ENCODE data around the gene ARID4A. TPM values are rescaled to one million over a fixed set of nuclear protein-coding genes. Genes with fewer than 3 reads are reported as not detected.

ARID4A gene
- total and polyA plus RNA-seq, 10 of the 15 experiments (the other 5 are each of a cell fraction or from before 2014, with no cell fraction given), result 5.2 to 18.9 (median 12.5) TPM

DNA sequence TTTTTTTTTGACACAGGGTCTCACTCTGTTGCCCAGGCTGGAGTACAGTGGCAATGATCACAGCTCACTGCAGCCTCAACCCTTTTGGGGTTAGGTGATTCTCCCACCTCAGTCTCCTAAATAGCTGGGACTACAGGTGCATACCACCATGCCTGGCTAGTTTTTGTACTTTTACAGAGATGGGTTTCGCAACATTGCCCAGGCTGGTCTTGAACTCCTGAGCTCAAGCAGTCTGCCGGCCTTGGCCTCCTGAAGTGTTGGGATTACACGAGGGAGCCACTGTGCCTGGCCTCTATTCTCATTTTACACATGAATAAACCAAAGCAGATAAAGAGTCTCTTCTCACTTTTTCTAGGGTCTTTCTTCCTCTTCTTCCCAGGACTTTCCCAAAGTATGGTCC is 100.5 kb downstream of the ARID4A start:
- intact Hi-C loops (cut with micrococcal nuclease; ENCODE audit: unreplicated experiment), result loop anchor here (5.0 kb wide), 1 partner anchor 292 kb away; no protein-coding TSS in a partner anchor
- BruUV-seq (replicated peaks), result no TSS peak
- FAIRE-seq, result no peak
- H2AFZ ChIP-seq (ENCODE audit: control insufficient read depth, low read depth, low read length), result no peak overlapping the region
- no peaks in the 10 kb centered on the region for H4K20me1 ChIP-seq (ENCODE audit: control insufficient read depth, insufficient read depth)
- ATAC-seq, result no peak
- H3K4me2 ChIP-seq (ENCODE audit: control insufficient read depth, insufficient read depth), result no peak overlapping the region
- no peak for DNase-seq (ENCODE audit: low read depth, low spot score)
- ChIA-PET RAD21 (ENCODE audit: unreplicated experiment) (no interaction called here), CTCF (no interaction called here), POLR2A (interaction anchor here (0.5 kb wide), 1 partner anchor 107 kb away, joined by 4 read pairs; no protein-coding TSS in a partner anchor), SMC1A (ENCODE audit: uncharacterized antibody, unreplicated experiment) (no interaction called here)
- H3K27ac ChIP-seq (ENCODE audit: control insufficient read depth, insufficient read depth), result no peak overlapping the region
- H3K36me3 ChIP-seq (ENCODE audit: control insufficient read depth in 2 of 2, insufficient read depth in 2 of 2, low read length in 1 of 2), result no peaks in the 10 kb centered on the region
- no peaks in the 10 kb centered on the region for H3K9me3 ChIP-seq (replicated peaks; ENCODE audit: control insufficient read depth, insufficient read depth, low read length)
- in situ Hi-C loops (cut with MboI), result no loop called here
- H3K4me3 ChIP-seq, result no peak overlapping the region
- H3K9ac ChIP-seq (ENCODE audit: control insufficient read depth, insufficient read depth, low read length), result no peak overlapping the region
- TF ChIP-seq PML (IDR thresholded peaks at IDR 0.05; ENCODE audit: low read length) (no peak), JUND (IDR thresholded peaks at IDR 0.05; ENCODE audit: low read depth, low read length) (no peak), RBBP5 (conservative IDR thresholded peaks at IDR 0.05) (no peak), ZBED1 (IDR thresholded peaks at IDR 0.05; ENCODE audit: borderline replicate concordance) (no peak), KAT2A (conservative IDR thresholded peaks at IDR 0.05; ENCODE audit: control insufficient read depth, low read depth, low read length) (no peak), POLR2A (IDR thresholded peaks at IDR 0.05; ENCODE audit: low read depth, low read length) (no peak), MYB (IDR thresholded peaks at IDR 0.05; ENCODE audit: borderline replicate concordance, low read depth, low read length) (no peak), SREBF2 (IDR thresholded peaks at IDR 0.05; ENCODE audit: low read length) (no peak), BRCA1 (IDR thresholded peaks at IDR 0.05; ENCODE audit: low read depth, low read length) (no peak), MEF2B (IDR thresholded peaks at IDR 0.05; ENCODE audit: partially characterized antibody, poor library complexity, severe bottlenecking) (no peak), KLF5 (IDR thresholded peaks at IDR 0.05; ENCODE audit: partially characterized antibody) (no peak), DPF2 (IDR thresholded peaks at IDR 0.05) (no peak), IRF4 (IDR thresholded peaks at IDR 0.05; ENCODE audit: low read depth, low read length) (no peak), STAT3 (IDR thresholded peaks at IDR 0.05; ENCODE audit: low read depth, low read length) (no peak)
- TF ChIP-seq, protein P1, sequence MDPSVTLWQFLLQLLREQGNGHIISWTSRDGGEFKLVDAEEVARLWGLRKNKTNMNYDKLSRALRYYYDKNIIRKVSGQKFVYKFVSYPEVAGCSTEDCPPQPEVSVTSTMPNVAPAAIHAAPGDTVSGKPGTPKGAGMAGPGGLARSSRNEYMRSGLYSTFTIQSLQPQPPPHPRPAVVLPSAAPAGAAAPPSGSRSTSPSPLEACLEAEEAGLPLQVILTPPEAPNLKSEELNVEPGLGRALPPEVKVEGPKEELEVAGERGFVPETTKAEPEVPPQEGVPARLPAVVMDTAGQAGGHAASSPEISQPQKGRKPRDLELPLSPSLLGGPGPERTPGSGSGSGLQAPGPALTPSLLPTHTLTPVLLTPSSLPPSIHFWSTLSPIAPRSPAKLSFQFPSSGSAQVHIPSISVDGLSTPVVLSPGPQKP (IDR thresholded peaks at IDR 0.05; ENCODE audit: low read depth, low read length), result no peak
- peaks cover 4% of the 10 kb centered on the region; the same call in 1 of the 2 replicates for H3K4me1 ChIP-seq (ENCODE audit: control insufficient read depth, insufficient read depth, low read length)
- no peaks in the 10 kb centered on the region for H3K79me2 ChIP-seq (ENCODE audit: control insufficient read depth, insufficient read depth, low read length)
- H3K27me3 ChIP-seq (replicated peaks in 1 of 2; ENCODE audit: control insufficient read depth in 2 of 2, insufficient read depth in 2 of 2, low read length in 1 of 2), result no peaks in the 10 kb centered on the region
- WGBS (ENCODE audit: insufficient coverage, insufficient replicate concordance, low lambda C conversion rate, missing lambda C conversion rate), result 81% methylated on average over 3 of the region's 3 CpGs
